Epithelial cell of proximal tubule (primary cell): ENCODE measurements around the gene TIAM1. TPM values are rescaled to one million over a fixed set of nuclear protein-coding genes. Genes with fewer than 3 reads are reported as not detected.

ENCODE experiments used
- DNase-seq: peaks from one replicate; pipeline ENCODE4 v3.0.0-alpha.2; 2011; ENCODE audit warnings: low read depth
- H3K4me3 ChIP-seq: 2 replicates; pipeline ENCODE4 v1.5.1; 2011; ENCODE audit warnings: low read depth, mild to moderate bottlenecking, low read length
- total RNA-seq: library from RNA; depleted of rRNA; stranded (reverse); fragments of >200 nt; gene quantifications from 2 replicates; pipeline ENCODE4 v1.2.3, GENCODE V29; 2015
- TF ChIP-seq, protein P1 (sequence below): conservative IDR thresholded peaks from 2 replicates; pipeline ENCODE4 v1.5.1; 2012; ENCODE audit warnings: low read depth, mild to moderate bottlenecking, low read length

The TIAM1 gene
- total RNA-seq, 1 donor from 2014 or later = 3.6 TPM

GRCh38 chr21:31273278-31273677 is 70.8 kb downstream of the TIAM1 start:
- TF ChIP-seq, protein P1, sequence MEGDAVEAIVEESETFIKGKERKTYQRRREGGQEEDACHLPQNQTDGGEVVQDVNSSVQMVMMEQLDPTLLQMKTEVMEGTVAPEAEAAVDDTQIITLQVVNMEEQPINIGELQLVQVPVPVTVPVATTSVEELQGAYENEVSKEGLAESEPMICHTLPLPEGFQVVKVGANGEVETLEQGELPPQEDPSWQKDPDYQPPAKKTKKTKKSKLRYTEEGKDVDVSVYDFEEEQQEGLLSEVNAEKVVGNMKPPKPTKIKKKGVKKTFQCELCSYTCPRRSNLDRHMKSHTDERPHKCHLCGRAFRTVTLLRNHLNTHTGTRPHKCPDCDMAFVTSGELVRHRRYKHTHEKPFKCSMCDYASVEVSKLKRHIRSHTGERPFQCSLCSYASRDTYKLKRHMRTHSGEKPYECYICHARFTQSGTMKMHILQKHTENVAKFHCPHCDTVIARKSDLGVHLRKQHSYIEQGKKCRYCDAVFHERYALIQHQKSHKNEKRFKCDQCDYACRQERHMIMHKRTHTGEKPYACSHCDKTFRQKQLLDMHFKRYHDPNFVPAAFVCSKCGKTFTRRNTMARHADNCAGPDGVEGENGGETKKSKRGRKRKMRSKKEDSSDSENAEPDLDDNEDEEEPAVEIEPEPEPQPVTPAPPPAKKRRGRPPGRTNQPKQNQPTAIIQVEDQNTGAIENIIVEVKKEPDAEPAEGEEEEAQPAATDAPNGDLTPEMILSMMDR = no peak
- DNase-seq = no peak
- no peak overlapping the region for H3K4me3 ChIP-seq

GRCh38 chr21:31268090-31268489 is 76.0 kb downstream of the TIAM1 start:
- TF ChIP-seq, protein P1 = no peak
- H3K4me3 ChIP-seq = no peak overlapping the region
- no peak for DNase-seq

- TF ChIP-seq, protein P1 = no peak
- no peak for DNase-seq
- H3K4me3 ChIP-seq = no peak overlapping the region
Observed at GRCh38 chr21:31267644-31268043, 76.4 kb downstream of the TIAM1 start.

- DNase-seq = no peak
- no peak overlapping the region for H3K4me3 ChIP-seq
Observed at GRCh38 chr21:31266241-31266640, 77.8 kb downstream of the TIAM1 start.

GRCh38 chr21:31265366-31266013 is 78.6 kb downstream of the TIAM1 start:
- TF ChIP-seq, protein P1 = no peak
- DNase-seq = no peak
- no peak overlapping the region for H3K4me3 ChIP-seq

More at GRCh38 chr21:31266241-31266640, 77.8 kb downstream of the TIAM1 start:
- TF ChIP-seq, protein P1 = no peak

DNA sequence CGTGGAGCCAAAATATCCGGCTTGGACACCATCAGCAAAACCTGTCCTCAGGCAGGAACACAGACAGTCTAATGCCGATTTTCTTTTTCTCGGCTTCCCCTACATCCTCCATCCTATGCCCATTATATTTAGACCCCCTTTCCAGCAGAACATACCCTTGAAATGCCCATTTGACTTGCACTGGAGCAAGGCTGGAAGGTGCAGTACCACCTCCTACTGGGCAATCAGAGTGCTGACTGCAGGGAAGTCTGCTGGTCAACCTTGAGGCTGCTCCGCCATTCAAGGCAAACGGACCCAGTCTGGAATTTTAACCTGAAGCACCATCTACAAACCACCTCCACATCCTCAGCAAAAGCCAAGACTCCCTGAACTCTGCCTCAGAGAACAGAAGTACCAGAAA is 79.5 kb downstream of the TIAM1 start:
- no peak overlapping the region for H3K4me3 ChIP-seq
- DNase-seq = no peak
- TF ChIP-seq, protein P1 = peak; percentile 34

GRCh38 chr21:31262728-31263127 is 81.3 kb downstream of the TIAM1 start:
- no peak for DNase-seq
- TF ChIP-seq, protein P1 = no peak
- no peak overlapping the region for H3K4me3 ChIP-seq
